BLaER1 treated with 17β-estradiol and CSF1 and Interleukin-3, amounts not matched to agents 10 nM and 100 nM (cell line): ENCODE data around the gene PLA2G2C.
A peak's percentile ranks its signal among the peaks of the same experiment; 100 is the strongest.

Experiments
- H3K27ac ChIP-seq, 11 experiments: shearing (Covaris generic); formaldehyde crosslinking; 2 replicates each; pipeline ENCODE4 v1.8.1; 2022
- H3K27me3 ChIP-seq, 11 experiments: shearing (Covaris generic); formaldehyde crosslinking; 2 replicates each; pipeline ENCODE4 v1.8.1; 2022
- H3K36me3 ChIP-seq, 11 experiments: shearing (Covaris generic); formaldehyde crosslinking; 2 replicates each; pipeline ENCODE4 v1.8.1; 2022
- H3K4me1 ChIP-seq, 10 experiments: shearing (Covaris generic); formaldehyde crosslinking; 2 replicates each; pipeline ENCODE4 v1.8.1; 2022
- H3K4me2 ChIP-seq, 11 experiments: shearing (Covaris generic); formaldehyde crosslinking; 2 replicates each; pipeline ENCODE4 v1.8.1; 2022
- H3K4me3 ChIP-seq, 10 experiments: shearing (Covaris generic); formaldehyde crosslinking; 2 replicates each; pipeline ENCODE4 v1.8.1; 2022
- H3K9ac ChIP-seq, 11 experiments: shearing (Covaris generic); formaldehyde crosslinking; 2 replicates each; pipeline ENCODE4 v1.8.1; 2022
- H3K9me3 ChIP-seq, 11 experiments: shearing (Covaris generic); formaldehyde crosslinking; replicated peaks in 1 of 11; 2 replicates each; pipeline ENCODE4 v1.8.1; 2022
- H4K20me1 ChIP-seq, 11 experiments: shearing (Covaris generic); formaldehyde crosslinking; 2 replicates each; pipeline ENCODE4 v1.8.1; 2022
- Cebpa-rat ChIP-seq, 11 experiments: shearing (Covaris generic); IDR thresholded peaks; 2 replicates each; pipeline ENCODE4 v1.8.1; 2022

The PLA2G2C gene

DNA sequence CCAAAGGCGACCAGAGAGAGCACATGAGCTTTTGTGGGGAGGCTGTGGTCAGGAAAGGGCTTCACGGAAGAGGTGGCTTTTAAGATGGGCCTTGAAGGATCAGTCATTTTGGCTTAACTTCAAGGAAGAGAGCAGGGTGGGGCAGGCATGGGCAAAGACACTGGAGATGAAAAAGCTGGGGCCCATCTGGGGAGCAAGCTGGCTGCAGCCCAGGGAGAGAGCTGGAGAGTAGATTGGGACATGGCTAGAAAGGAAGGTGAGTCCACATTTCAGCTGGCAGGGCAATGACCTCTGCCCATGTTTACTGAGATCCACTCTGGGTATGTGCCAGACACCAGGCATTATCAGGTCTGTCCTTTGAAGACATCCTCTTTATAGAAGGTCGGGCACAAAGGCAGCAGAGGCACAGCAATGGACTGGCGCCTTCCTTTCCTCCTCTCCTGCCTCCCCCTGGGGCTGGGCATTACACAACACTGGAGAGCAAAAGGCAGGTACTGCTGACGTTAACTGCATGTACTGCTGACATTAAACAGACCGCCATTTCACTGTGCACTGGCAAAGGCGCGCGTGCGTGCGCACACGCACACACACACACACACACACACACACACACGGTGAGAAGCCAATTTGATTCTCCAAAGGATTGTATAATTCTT is 2.6 kb downstream of the PLA2G2C start:
- no peak for TF ChIP-seq Cebpa-rat (IDR thresholded peaks at IDR 0.05)
- H3K27me3 ChIP-seq, result no peaks in the 10 kb centered on the region
- no peaks in the 10 kb centered on the region for H3K36me3 ChIP-seq
- peak overlapping the region in 9 of 11 experiments; percentile 19 to 92 (median 88); a peak in 12 of 22 replicates for H3K9ac ChIP-seq
- no peak overlapping the region for H3K4me3 ChIP-seq
- peak overlapping the region; percentile 93 to 99 (median 96) for H3K4me2 ChIP-seq
- peaks cover 59 to 99% (median 81%) of the 10 kb centered on the region in 10 experiments for H3K4me1 ChIP-seq
- peaks cover 0 to 13% (median 4%) of the 10 kb centered on the region in 11 experiments; a peak in 13 of 22 replicates for H3K9me3 ChIP-seq
- H4K20me1 ChIP-seq, result no peaks in the 10 kb centered on the region
- H3K27ac ChIP-seq, result peak overlapping the region in 10 of 11 experiments; percentile 91 to 97 (median 96); a peak in 19 of 22 replicates

DNA sequence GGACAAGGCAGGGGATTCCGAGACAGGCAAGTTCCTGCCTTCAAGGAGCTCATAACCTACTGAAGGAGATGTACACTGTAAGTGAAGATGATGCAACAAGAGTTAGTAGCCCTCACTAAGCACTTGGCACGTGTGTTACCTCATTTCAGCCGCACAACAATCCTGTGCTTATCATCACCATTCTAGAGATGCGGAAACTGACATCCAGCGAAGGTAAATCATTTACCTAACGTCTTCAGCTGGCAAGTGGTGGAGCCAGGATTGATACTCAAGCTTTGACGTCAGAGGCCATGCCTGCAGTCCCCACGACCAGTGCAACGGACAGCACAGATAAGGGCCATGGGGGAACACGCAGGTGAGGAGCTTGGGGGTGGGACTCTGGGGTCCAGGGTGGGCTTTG is 3.3 kb downstream of the PLA2G2C start:
- Histone ChIP-seq H3K27me3 (no peaks in the 10 kb centered on the region), H3K4me2 (peak overlapping the region in 10 of 11 experiments; percentile 93 to 99 (median 96); a peak in 18 of 22 replicates), H3K36me3 (no peaks in the 10 kb centered on the region), H3K9me3 (peaks cover 0 to 13% (median 4%) of the 10 kb centered on the region in 11 experiments; a peak in 13 of 22 replicates), H3K4me1 (peaks cover 55 to 99% (median 78%) of the 10 kb centered on the region in 10 experiments), H3K4me3 (no peak overlapping the region), H3K27ac (peak overlapping the region in 9 of 11 experiments; percentile 94 to 97 (median 96); a peak in 15 of 22 replicates), H3K9ac (no peak overlapping the region; a peak in 1 of 22 replicates), H4K20me1 (no peaks in the 10 kb centered on the region)
- peak in 1 of 11 experiments; percentile 7; a peak in 1 of 22 replicates for TF ChIP-seq Cebpa-rat (IDR thresholded peaks at IDR 0.05)

DNA sequence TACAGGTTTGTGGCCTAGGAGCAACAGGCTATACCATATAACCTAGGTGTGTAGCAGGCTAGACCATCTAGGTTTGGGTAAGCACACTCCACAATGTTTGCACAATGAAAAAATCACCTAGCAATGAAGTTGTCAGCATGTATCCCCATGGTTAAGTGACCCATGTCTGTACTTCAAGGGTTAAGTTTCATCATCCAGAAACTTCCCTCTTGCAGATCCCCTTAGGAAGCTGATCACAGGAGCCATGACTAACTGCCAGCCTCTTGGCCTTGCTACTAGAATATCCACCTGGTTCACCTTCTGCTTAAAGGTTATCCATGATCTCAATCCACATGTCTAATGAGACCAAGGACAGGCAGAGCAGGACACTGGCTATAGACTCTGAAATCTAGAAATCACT is 3.9 kb downstream of the PLA2G2C start:
- H3K27ac ChIP-seq, result peak overlapping the region in 8 of 11 experiments; percentile 18 to 97 (median 96); a peak in 12 of 22 replicates
- H3K9me3 ChIP-seq, result peaks cover 0 to 13% (median 4%) of the 10 kb centered on the region in 11 experiments; a peak in 13 of 22 replicates
- H4K20me1 ChIP-seq, result no peaks in the 10 kb centered on the region
- H3K4me1 ChIP-seq, result peaks cover 49 to 99% (median 72%) of the 10 kb centered on the region in 10 experiments
- H3K4me2 ChIP-seq, result peak overlapping the region in 9 of 11 experiments; percentile 4 to 97 (median 95); a peak in 14 of 22 replicates
- no peak overlapping the region for H3K9ac ChIP-seq
- no peaks in the 10 kb centered on the region for H3K27me3 ChIP-seq
- no peak overlapping the region for H3K4me3 ChIP-seq
- no peak for TF ChIP-seq Cebpa-rat (IDR thresholded peaks at IDR 0.05)
- no peaks in the 10 kb centered on the region for H3K36me3 ChIP-seq

DNA sequence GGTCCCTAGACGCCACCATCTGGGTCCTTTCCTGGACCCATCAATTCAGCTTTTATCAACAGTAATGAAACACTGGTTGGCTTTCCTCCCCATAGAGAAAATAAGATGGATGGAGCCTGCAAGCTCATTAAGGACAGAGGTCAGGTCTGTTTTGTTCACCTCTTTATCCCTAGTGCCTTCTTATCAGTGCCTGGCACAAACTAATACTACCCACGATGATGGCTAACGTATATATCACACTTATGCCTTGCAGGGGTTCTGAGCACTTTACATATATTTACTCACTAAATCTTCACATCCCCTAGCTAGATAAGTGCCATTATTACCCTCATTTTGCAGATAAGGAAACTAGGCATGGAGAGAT is 5.5 kb downstream of the PLA2G2C start:
- H4K20me1 ChIP-seq, result no peaks in the 10 kb centered on the region
- no peak overlapping the region for H3K4me3 ChIP-seq
- H3K9ac ChIP-seq, result no peak overlapping the region
- H3K4me1 ChIP-seq, result peaks cover 35 to 100% (median 66%) of the 10 kb centered on the region in 10 experiments
- no peak for TF ChIP-seq Cebpa-rat (IDR thresholded peaks at IDR 0.05)
- no peaks in the 10 kb centered on the region for H3K36me3 ChIP-seq
- peaks cover 0 to 13% (median 4%) of the 10 kb centered on the region in 11 experiments; a peak in 13 of 22 replicates for H3K9me3 ChIP-seq
- no peaks in the 10 kb centered on the region for H3K27me3 ChIP-seq
- peak overlapping the region in 3 of 11 experiments; percentile 6 to 29 (median 17); a peak in 6 of 22 replicates for H3K4me2 ChIP-seq
- H3K27ac ChIP-seq, result peak overlapping the region in 5 of 11 experiments; percentile 1 to 42 (median 18); a peak in 4 of 22 replicates

DNA sequence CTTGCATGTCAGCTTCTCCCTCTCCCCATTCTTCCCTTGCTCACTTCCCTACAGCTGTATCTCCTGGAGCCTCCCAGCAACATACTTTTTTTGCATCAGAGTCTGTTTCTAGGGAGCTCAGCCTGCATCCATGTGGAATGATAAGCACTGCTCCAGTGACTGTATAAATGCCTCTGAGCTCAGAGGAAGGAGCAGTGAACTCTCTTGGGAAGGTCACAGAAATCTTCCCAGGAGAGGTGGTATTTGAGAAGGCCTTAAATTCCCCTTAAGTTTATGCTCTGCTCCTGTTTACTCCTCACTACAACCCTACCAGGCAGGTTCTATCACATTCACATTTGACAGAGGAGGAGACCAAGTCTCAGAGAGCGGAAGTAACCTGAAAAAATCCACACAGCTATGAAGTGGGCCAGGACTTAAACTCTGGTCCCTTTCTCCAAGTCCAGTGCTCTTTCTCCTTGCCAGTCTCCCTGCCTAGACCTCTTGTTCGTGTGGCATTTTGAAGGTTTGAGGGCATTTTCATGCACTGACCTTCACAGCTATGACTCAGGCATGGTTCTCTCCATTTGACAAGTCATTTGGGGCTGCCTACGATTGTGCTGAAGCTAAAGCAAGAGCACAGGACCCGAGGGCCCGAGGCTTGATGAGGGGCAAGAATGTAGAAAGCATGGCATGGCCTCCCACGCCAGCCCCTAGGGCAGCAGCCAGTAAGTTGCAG is 6.0 kb downstream of the PLA2G2C start:
- Histone ChIP-seq H3K9me3 (peaks cover 0 to 13% (median 4%) of the 10 kb centered on the region in 11 experiments; a peak in 13 of 22 replicates), H3K27ac (peak overlapping the region in 6 of 11 experiments; percentile 1 to 53 (median 26); a peak in 5 of 22 replicates), H3K4me1 (peaks cover 35 to 100% (median 66%) of the 10 kb centered on the region in 10 experiments), H3K9ac (no peak overlapping the region), H3K36me3 (no peaks in the 10 kb centered on the region), H3K27me3 (no peaks in the 10 kb centered on the region), H4K20me1 (no peaks in the 10 kb centered on the region), H3K4me3 (no peak overlapping the region), H3K4me2 (peak overlapping the region in 3 of 11 experiments; percentile 6 to 29 (median 17); a peak in 5 of 22 replicates)
- no peak for TF ChIP-seq Cebpa-rat (IDR thresholded peaks at IDR 0.05)

DNA sequence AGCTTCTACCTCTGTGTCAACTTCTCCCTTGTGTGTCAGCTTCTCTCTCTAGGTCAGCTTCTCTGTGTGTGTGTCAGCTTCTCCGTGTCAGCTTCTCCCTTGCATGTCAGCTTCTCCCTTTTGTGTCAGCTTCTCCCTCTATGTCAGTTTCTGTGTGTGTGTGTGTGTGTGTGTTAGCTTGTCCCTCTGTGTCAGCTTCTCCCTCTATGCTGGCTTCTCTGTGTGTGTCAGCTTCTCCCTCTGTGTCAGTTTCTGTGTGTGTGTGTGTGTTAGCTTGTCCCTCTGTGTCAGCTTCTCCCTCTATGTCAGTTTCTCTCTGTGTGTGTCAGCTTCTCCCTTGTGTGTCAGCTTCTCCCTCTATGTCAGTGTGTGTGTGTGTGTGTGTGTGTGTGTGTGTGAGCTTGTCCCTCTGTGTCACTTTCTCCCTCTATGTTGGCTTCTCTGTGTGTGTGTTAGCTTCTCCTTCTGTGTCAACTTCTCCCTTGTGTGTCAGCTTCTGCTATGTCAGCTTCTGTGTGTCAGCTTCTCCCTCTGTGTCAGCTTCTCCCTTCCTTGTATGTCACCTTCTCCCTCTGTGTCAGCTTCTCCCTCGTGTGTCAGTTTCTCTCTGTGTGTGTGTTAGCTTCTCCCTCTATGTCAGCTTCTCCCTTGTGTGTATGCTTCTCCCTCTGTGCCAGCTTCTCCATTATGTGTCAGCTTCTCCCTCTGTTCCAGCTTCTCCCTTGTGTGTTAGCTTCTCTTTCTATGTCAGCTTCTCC is 6.8 kb downstream of the PLA2G2C start:
- Histone ChIP-seq H3K27ac (peak overlapping the region in 6 of 11 experiments; percentile 18 to 53 (median 43); a peak in 6 of 22 replicates), H3K4me2 (peak overlapping the region in 8 of 11 experiments; percentile 2 to 67 (median 49); a peak in 15 of 22 replicates), H3K36me3 (no peaks in the 10 kb centered on the region), H3K9ac (no peak overlapping the region), H3K9me3 (peaks cover 0 to 13% (median 4%) of the 10 kb centered on the region in 11 experiments; a peak in 13 of 22 replicates), H3K4me3 (no peak overlapping the region), H3K4me1 (peaks cover 35 to 100% (median 66%) of the 10 kb centered on the region in 10 experiments), H3K27me3 (no peaks in the 10 kb centered on the region), H4K20me1 (no peaks in the 10 kb centered on the region)
- no peak for TF ChIP-seq Cebpa-rat (IDR thresholded peaks at IDR 0.05)

DNA sequence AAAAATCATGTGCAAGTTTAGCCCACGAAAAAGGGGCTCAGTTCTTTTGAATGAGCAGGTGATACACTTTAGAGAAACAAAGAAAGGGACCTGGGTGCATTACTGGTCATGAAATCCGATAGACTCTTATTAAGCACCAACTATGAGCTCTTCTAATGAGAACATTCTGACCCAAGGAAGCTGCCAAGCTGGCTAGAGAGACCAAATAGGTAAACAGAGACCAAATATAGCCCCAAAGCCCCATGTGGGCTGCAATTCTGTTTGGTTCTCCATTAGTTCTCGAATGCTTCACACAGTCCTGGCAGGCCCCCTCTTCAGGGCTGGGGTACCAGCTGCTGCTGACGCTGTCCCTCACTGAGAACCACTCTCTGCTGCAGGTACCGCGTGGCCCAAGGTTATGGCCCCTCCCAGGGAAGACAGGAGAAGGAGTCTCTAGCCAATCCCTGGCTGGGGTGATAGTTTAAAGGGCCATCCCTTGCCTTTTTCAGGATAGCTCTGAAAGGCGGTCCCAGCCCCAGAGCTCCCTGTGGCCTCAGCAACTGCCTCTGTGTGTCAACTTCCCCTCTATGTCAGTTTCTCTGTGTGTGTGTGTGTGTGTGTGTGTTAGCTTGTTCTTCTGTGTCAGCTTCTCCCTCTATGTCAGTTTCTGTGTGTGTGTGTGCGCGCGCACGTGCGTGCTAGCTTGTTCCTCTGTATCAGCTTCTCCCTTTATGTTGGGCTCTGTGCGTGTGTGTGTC is 7.5 kb downstream of the PLA2G2C start:
- TF ChIP-seq Cebpa-rat (IDR thresholded peaks at IDR 0.05), result no peak
- Histone ChIP-seq H3K27ac (peak overlapping the region in 7 of 11 experiments; percentile 12 to 53 (median 44); a peak in 9 of 22 replicates), H3K9me3 (peaks cover 0 to 13% (median 4%) of the 10 kb centered on the region in 11 experiments; a peak in 13 of 22 replicates), H3K36me3 (no peaks in the 10 kb centered on the region), H4K20me1 (no peaks in the 10 kb centered on the region), H3K9ac (peak overlapping the region in 1 of 11 experiments; percentile 26; a peak in 1 of 22 replicates), H3K4me3 (no peak overlapping the region), H3K4me2 (peak overlapping the region in 9 of 11 experiments; percentile 2 to 67 (median 42); a peak in 16 of 22 replicates), H3K4me1 (peaks cover 30 to 100% (median 66%) of the 10 kb centered on the region in 10 experiments), H3K27me3 (no peaks in the 10 kb centered on the region)
